Endodermal cell (in vitro differentiated cells): ENCODE results near the gene NGFR. TPM values are rescaled to one million over a fixed set of nuclear protein-coding genes. Genes with fewer than 3 reads are reported as not detected.
A peak's percentile ranks its signal among the peaks of the same experiment; 100 is the strongest.

ENCODE experiments used
- DNase-seq: peaks from one replicate; pipeline ENCODE4 v3.0.0-alpha.2; 2017
- H3K27ac ChIP-seq: 2 replicates; pipeline ENCODE4 v1.5.1; 2013; ENCODE audit warnings: mild to moderate bottlenecking, low read depth, low read length, moderate library complexity
- H3K27me3 ChIP-seq: 2 replicates; pipeline ENCODE4 v1.6.1; 2013; ENCODE audit warnings: mild to moderate bottlenecking, low read length, moderate library complexity; ENCODE audit not compliant: insufficient read depth, control insufficient read depth, poor library complexity, severe bottlenecking
- H3K36me3 ChIP-seq: 2 replicates; pipeline ENCODE4 v1.7.0; 2013; ENCODE audit warnings: mild to moderate bottlenecking, low read length, moderate library complexity; ENCODE audit not compliant: control insufficient read depth, insufficient read depth
- H3K4me1 ChIP-seq: one replicate; pipeline ENCODE4 v1.7.0; 2013; ENCODE audit warnings: low read length; ENCODE audit not compliant: control insufficient read depth, insufficient read depth
- H3K4me3 ChIP-seq: 2 replicates; pipeline ENCODE4 v1.5.1; 2013; ENCODE audit warnings: mild to moderate bottlenecking, low read length, moderate library complexity
- H3K9ac ChIP-seq: 2 replicates; pipeline ENCODE4 v1.6.1; 2013; ENCODE audit warnings: mild to moderate bottlenecking, low read length, moderate library complexity; ENCODE audit not compliant: poor library complexity, severe bottlenecking; ENCODE audit errors: extremely low read depth
- H3K9me3 ChIP-seq: 2 replicates; pipeline ENCODE4 v1.6.1; 2013; ENCODE audit warnings: mild to moderate bottlenecking, low read length, moderate library complexity; ENCODE audit not compliant: control insufficient read depth
- H3K27ac Mint-ChIP-seq: 2 replicates; pipeline ENCODE4 v1.8.0; 2020; ENCODE audit warnings: mixed read lengths
- H3K27me3 Mint-ChIP-seq: 2 replicates; pipeline ENCODE4 v1.8.0; 2021; ENCODE audit warnings: mild to moderate bottlenecking, mixed read lengths; ENCODE audit not compliant: insufficient read depth
- H3K36me3 Mint-ChIP-seq: 2 replicates; pipeline ENCODE4 v1.8.0; 2020; ENCODE audit warnings: low read depth, mixed read lengths
- H3K4me1 Mint-ChIP-seq: 2 replicates; pipeline ENCODE4 v1.8.0; 2020; ENCODE audit warnings: mixed read lengths
- H3K4me3 Mint-ChIP-seq: 2 replicates; pipeline ENCODE4 v1.8.0; 2020; ENCODE audit warnings: mild to moderate bottlenecking, moderate library complexity, mixed read lengths
- H3K9me3 Mint-ChIP-seq: 2 replicates; pipeline ENCODE4 v1.8.0; 2020; ENCODE audit warnings: mild to moderate bottlenecking, mixed read lengths
- CTCF ChIP-seq: fragments of 200-600 bp; sonication (generic); conservative IDR thresholded peaks from 2 replicates; pipeline ENCODE4 v1.5.0; 2021; ENCODE audit warnings: antibody characterized with exemption, mild to moderate bottlenecking
- WGBS, 2 experiments: methylation state at CpG; one replicate each; pipeline versions ENCODE4 v1.1.5 to v1.1.7; 2013; ENCODE audit warnings: missing lambda C conversion rate in 2 of 2, mixed read lengths in 1 of 2; ENCODE audit not compliant: insufficient coverage in 1 of 2, insufficient read length in 1 of 2; 5-methylcytosine and 5-hydroxymethylcytosine counted together
- total RNA-seq, 2 donors: library from RNA; stranded (reverse); fragmentation: NEBNext Ultra II Directional in 1 of 2; extraction: Animal tissue kit (Norgen Biotek cat#: 25700) in 1 of 2; gene quantifications; 2 replicates in 1 of 2; 3 replicates in 1 of 2; pipeline ENCODE4 v1.2.1, GENCODE V29; 2021

The NGFR gene
- total RNA-seq, 2 donors from 2014 or later, result 1.3 to 1.6 TPM

GRCh38 chr17:49450181-49450580, 44.9 kb upstream of the NGFR start:
- H3K36me3 Mint-ChIP-seq, result no peaks in the 10 kb centered on the region
- H3K4me3 Mint-ChIP-seq, result no peak overlapping the region
- H3K27ac Mint-ChIP-seq, result no peak overlapping the region
- H3K27me3 ChIP-seq, result peaks cover 22% of the 10 kb centered on the region
- no peaks in the 10 kb centered on the region for H3K4me1 ChIP-seq
- no peaks in the 10 kb centered on the region for H3K4me1 Mint-ChIP-seq
- no peak for DNase-seq
- H3K27ac ChIP-seq, result no peak overlapping the region
- no peak overlapping the region for H3K9ac ChIP-seq
- TF ChIP-seq CTCF, result no peak
- H3K9me3 Mint-ChIP-seq, result no peaks in the 10 kb centered on the region
- H3K4me3 ChIP-seq, result no peak overlapping the region
- WGBS, 2 experiments, result 86% methylated on average over 2 of the region's 4 CpGs; no CpG with 5 or more reads in 1 of the 2 experiments
- H3K9me3 ChIP-seq, result no peaks in the 10 kb centered on the region
- H3K27me3 Mint-ChIP-seq, result peaks cover 57% of the 10 kb centered on the region
- H3K36me3 ChIP-seq, result no peaks in the 10 kb centered on the region

GRCh38 chr17:49450735-49451134, 44.4 kb upstream of the NGFR start:
- no peak overlapping the region for H3K4me3 ChIP-seq
- no peak overlapping the region for H3K27ac ChIP-seq
- peaks cover 52% of the 10 kb centered on the region for H3K27me3 Mint-ChIP-seq
- WGBS, 2 experiments, result 80 to 87% methylated on average over 2 to 3 of the region's 3 CpGs
- H3K9me3 ChIP-seq, result no peaks in the 10 kb centered on the region
- H3K36me3 Mint-ChIP-seq, result no peaks in the 10 kb centered on the region
- no peaks in the 10 kb centered on the region for H3K9me3 Mint-ChIP-seq
- H3K4me1 Mint-ChIP-seq, result no peaks in the 10 kb centered on the region
- H3K4me3 Mint-ChIP-seq, result no peak overlapping the region
- no peak overlapping the region for H3K27ac Mint-ChIP-seq
- no peaks in the 10 kb centered on the region for H3K4me1 ChIP-seq
- no peaks in the 10 kb centered on the region for H3K36me3 ChIP-seq
- peaks cover 20% of the 10 kb centered on the region for H3K27me3 ChIP-seq
- no peak overlapping the region for H3K9ac ChIP-seq
- TF ChIP-seq CTCF, result no peak
- no peak for DNase-seq

GRCh38 chr17:49452201-49452600, 42.9 kb upstream of the NGFR start:
- Mint-ChIP-seq H3K27me3 (peaks cover 59% of the 10 kb centered on the region), H3K9me3 (no peaks in the 10 kb centered on the region), H3K27ac (no peak overlapping the region), H3K36me3 (no peaks in the 10 kb centered on the region), H3K4me3 (no peak overlapping the region), H3K4me1 (no peaks in the 10 kb centered on the region)
- Histone ChIP-seq H3K9me3 (no peaks in the 10 kb centered on the region), H3K27me3 (peaks cover 29% of the 10 kb centered on the region), H3K36me3 (no peaks in the 10 kb centered on the region), H3K4me1 (no peaks in the 10 kb centered on the region), H3K27ac (no peak overlapping the region), H3K4me3 (no peak overlapping the region), H3K9ac (no peak overlapping the region)
- WGBS, 2 experiments, result 89% methylated on average over 5 of the region's 5 CpGs; no CpG with 5 or more reads in 1 of the 2 experiments
- TF ChIP-seq CTCF, result no peak
- peak; percentile 65 for DNase-seq
